GM19468 (cell line): ENCODE data around the gene NOL3.

Experiments used
- ATAC-seq: cut with Tn5 transposase; IDR thresholded peaks from one replicate; pipeline ENCODE4 v1.9.1; 2021; ENCODE audit warnings: mild to moderate bottlenecking, moderate library complexity, moderate number of reproducible peaks; ENCODE audit not compliant: unreplicated experiment; ENCODE audit errors: extremely low read depth

Gene NOL3

GRCh38 chr16:67187175-67187890 is 17.0 kb downstream of the NOL3 start:
- no peak for ATAC-seq

GRCh38 chr16:67188323-67188722 is 18.0 kb downstream of the NOL3 start:
- ATAC-seq: no peak

DNA sequence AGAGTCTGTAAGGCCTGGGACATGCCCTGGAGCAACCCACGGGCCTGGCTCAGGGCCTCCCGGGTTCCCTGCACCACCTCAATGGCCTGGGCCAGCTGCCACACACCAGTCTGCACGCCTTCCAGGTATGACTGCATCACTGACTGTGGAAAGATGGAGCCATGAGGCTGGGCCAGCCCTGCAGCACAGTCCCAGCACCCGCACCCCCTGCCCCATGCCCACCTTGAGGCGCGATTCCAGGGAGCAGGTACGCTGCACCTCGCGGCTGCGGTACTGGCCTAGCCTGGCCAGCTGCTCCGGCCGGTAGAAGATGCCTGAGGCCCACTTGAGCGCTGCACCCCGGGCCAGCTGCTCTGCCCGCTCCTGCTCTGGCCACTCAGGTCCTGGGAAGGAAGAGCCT is 18.5 kb downstream of the NOL3 start:
- no peak for ATAC-seq

DNA sequence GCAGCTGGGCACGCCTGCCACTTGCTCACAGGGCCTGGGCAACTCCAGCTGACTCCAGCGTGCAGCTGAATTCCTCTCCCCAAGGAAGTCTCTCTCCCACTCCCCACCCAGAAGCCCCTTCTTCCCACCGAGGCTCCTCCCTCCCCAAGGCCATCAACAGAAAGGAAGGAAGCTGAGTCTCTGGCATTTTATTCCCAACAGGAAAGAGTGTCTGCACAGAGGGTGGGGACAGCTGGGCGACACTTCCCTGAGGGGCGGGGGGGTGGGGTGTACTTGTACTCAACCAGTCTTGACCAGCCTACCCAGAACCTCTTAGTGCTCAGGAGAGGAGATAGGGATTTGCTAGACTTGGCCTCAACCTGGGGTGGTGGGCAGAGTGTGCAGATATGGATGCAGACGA is 19.7 kb downstream of the NOL3 start, which contains the start of gene EXOC3L1:
Gene EXOC3L1, minus strand, starts transcription at position 96 of the 400 bp plus-strand sequence. CDS start 460 bp downstream, outside the sequence.
- no peak for ATAC-seq

DNA sequence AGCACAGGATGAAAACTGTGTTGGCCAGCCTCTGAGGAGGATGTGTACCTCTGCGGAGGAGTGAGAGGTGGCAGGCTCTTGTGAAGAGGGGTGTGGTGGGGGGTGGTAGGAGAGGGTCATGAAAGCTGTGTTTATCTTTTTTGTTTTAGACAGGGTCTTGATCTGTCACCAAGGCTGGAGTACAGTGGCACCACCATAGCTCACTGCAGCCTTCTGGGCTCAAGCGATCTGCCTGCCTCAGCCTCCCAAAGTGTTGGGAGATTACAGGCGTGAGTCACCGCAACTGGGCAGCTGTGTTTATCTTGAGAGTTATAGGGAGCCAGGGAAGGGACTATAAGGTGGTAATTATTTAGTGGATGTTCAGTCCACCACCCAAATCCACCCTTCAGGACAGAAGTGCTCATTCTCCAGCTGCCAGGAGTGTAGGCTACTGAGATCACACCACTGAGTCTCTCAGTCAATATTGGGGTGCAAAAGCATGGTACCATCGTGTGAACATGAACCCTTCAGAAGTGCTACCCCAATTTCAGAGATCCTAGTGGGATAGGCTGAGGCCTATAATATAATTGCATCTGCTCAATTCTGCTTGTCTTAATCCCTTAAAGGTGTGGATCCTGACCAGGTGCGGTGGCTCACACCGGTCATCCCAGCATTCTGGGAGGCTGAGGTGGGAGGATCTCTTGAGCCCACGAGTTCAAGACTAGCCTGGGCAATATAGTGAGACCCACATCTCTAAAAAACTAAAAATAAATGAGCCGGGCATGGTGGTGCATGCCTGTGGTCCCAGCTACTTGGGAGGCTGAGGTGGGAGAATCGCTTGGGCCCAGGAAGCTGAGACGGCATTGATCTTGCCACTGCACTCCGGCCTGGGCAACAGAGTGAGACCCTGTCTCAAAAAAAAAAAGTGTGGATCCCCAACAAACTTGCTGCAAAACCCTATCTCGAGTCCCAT is 20.4 kb downstream of the NOL3 start:
- no peak for ATAC-seq

DNA sequence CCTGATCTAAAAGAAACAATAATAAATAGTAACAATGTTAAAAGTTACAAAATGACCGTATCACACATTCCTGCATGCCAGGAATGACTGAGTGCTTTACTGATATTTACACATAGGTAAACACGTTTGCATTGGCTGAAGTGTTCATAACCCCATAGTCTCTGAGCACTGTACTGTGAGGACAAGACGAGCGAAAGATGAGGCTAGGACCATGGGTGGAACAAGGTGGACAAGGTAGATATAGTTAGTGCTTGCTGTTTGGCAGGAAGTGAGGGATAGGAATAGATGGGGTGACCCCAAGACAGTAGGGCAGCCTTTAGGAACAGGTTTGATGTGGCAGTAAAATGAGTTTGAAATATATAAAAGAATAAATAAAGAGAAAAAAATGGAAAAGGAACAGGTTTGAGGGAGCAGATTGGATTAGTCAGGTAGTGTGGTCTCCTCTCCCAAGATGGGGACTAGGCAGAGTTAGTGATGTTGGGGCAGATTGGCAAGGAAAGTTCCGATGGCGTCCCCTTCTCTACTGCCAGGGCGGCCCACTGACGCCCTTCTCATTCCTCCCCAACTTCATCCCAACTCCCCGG is 21.2 kb downstream of the NOL3 start:
- ATAC-seq: no peak

GRCh38 chr16:67191995-67192681 is 21.8 kb downstream of the NOL3 start, which contains the start of gene E2F4:
E2F4 (plus strand) TSS chr16:67192155; CDS start chr16:67192228, 73 bp downstream.
- peak; percentile 75 for ATAC-seq

GRCh38 chr16:67192781-67193361 is 22.5 kb downstream of the NOL3 start:
- no peak for ATAC-seq

GRCh38 chr16:67193536-67193935 is 23.2 kb downstream of the NOL3 start:
- ATAC-seq: no peak

- no peak for ATAC-seq
These were observed 23.9 kb downstream of the NOL3 start for GRCh38 chr16:67194260-67194659.

DNA sequence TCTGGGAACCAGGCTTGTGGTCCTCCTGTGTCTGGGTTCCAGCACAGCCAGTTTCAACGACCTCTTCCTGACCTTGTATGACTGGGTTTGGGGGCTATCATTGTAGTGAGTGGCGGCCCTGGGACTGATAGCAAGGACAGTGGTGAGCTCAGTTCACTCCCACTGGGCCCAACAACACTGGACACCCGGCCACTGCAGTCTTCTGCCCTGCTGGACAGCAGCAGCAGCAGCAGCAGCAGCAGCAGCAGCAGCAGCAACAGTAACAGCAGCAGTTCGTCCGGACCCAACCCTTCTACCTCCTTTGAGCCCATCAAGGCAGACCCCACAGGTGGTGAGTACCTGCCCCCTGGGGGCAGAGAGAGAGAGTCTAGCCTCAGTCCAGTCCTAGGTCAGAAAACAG is 25.3 kb downstream of the NOL3 start:
- no peak for ATAC-seq

- ATAC-seq: no peak
These were observed 26.5 kb downstream of the NOL3 start for GRCh38 chr16:67196881-67197280.

DNA sequence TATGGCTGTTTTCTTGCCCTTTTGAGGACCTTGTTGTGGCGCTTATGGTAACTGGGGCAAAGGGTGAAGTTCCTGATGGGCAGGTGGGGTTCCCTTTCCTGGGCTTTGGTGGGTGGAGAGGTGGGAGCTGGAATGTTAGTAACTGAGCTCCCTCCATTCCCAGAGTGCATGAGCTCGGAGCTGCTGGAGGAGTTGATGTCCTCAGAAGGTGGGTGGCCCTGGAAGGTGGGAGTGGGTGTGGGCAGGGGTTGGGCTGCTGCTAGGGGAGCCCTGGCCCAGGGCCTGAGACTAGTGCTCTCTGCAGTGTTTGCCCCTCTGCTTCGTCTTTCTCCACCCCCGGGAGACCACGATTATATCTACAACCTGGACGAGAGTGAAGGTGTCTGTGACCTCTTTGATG is 27.4 kb downstream of the NOL3 start:
- ATAC-seq: no peak

- no peak for ATAC-seq
These were observed 27.9 kb downstream of the NOL3 start for GRCh38 chr16:67198238-67198734.

GRCh38 chr16:67199011-67199807 is 28.9 kb downstream of the NOL3 start, which contains the start of gene ELMO3:
ELMO3 (plus strand) TSS chr16:67199131; CDS start chr16:67199327, 196 bp downstream.
- no peak for ATAC-seq

DNA sequence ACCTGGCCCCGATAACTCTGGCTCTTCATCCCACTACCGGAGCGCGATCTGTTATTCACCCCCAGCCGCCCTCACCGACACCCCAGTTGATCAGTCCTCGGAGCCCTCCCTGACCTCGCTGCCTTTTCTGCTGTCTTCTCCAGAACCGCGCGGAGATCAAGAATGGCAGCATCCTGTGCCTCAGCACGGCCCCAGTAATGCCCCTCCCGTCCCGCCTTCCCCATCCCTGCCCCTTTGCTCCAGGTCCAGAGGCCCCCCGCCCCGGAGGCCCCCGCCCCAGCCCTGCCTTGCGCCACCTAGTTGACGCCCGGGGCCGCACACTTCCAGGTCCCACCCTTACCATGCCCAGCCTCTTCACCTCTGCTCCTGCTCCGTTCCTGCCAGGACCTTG is 29.5 kb downstream of the NOL3 start:
- no peak for ATAC-seq

DNA sequence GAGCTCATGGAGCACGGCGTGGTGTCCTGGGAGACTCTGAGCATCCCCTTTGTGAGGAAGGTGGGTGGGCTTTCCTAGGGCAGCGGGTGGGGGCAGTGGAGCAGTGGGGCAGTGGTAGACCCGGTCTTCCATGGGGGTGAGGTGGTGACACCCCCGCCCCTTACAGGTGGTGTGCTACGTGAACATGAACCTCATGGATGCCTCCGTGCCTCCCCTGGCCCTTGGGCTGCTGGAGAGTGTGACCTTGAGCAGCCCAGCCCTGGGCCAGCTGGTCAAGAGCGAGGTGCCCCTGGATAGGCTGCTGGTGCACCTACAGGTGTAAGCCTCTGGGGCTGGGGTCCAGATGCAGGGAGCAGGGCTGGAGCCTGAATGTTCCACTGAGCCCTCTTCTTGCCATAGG is 30.2 kb downstream of the NOL3 start:
- no peak for ATAC-seq

DNA sequence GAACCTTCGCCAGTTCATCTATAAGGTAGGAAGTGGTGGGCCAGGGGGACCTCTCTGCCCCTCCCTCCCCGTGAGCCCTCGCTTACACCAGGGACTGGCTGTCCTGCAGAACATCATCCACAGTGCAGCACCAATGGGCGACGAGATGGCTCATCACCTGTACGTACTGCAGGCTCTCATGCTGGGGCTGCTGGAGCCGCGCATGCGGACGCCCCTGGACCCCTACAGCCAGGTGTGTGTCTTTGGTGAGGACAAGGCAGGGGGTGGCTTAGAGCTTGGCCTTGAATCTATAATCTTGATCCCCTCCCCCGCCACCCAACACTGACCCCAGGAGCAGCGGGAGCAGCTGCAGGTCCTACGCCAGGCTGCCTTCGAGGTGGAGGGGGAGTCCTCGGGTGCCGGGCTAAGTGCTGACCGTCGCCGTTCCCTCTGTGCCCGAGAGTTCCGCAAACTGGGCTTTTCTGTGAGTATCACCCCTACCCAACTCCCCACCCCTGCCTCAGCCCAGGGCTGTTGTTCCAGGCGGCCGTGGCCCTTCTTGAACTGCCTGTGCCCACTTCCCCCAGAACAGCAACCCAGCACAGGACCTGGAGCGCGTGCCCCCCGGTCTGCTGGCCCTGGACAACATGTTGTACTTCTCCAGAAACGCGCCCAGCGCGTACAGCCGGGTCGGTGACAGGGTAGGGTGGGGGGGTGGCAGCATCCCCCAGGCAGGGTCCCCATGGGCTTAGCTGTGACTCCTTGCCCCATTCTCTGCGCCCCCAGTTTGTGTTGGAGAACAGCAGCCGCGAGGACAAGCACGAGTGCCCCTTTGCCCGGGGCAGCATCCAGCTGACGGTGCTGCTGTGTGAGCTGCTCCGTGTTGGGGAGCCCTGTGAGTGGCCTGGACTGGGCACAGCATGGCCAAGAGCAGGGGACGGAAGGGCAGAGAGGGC is 31.3 kb downstream of the NOL3 start:
- ATAC-seq: no peak
